HCT116 (cell line): Measurements from ENCODE around the gene FBXL19. TPM values are rescaled to one million over a fixed set of nuclear protein-coding genes. Genes with fewer than 3 reads are reported as not detected.

Experiments used
- ATAC-seq: fragments of 200-7000 bp; cut with Tn5 transposase; 2 replicates; pipeline ENCODE4 v1.9.1; 2020; ENCODE audit warnings: mild to moderate bottlenecking, moderate library complexity
- BruUV-seq: library from RNA; stranded (reverse); fragments of 400-500 nt; replicated peaks from 2 replicates; lab custom pipeline; 2021; lab: Mats Ljungman, UMichigan
- CTCF ChIA-PET: fragments of 300-600 bp; sonication (Branson Sonifier 250); formaldehyde crosslinking; loops from one replicate; lab custom pipeline; 2021; ENCODE audit warnings: antibody characterized with exemption; lab: Charles Lee
- POLR2A ChIA-PET: fragments of 300-600, 350-600 bp; sonication (Branson Sonifier 250); formaldehyde crosslinking; loops from one replicate; lab custom pipeline; 2021; ENCODE audit warnings: antibody characterized with exemption; lab: Charles Lee
- RAD21 ChIA-PET, 2 experiments: fragments of 300-600 bp; sonication (Branson Sonifier 250); formaldehyde crosslinking; loops; one replicate each; lab custom pipeline; 2023; ENCODE audit warnings: low total read pairs in 2 of 2; ENCODE audit not compliant: uncharacterized antibody in 2 of 2, unreplicated experiment in 2 of 2, low non-redundant PET in 1 of 2; lab: Charles Lee
- DNase-seq: peaks from one replicate; pipeline ENCODE4 v3.0.0-alpha.2; 2010; ENCODE audit warnings: low read depth, low spot score
- H2AFZ ChIP-seq: fragments of 200-600 bp; shearing (Covaris generic), sonication (generic); 2 replicates; pipeline ENCODE4 v1.6.1; 2017; ENCODE audit warnings: low read depth, mixed run types, mixed read lengths, antibody characterized with exemption, low read length; ENCODE audit not compliant: poor library complexity, severe bottlenecking
- H3K27ac ChIP-seq: 2 replicates; pipeline ENCODE4 v1.5.1; 2012; ENCODE audit warnings: low read depth, low read length
- H3K27me3 ChIP-seq: fragments of 200-600 bp; sonication (generic); 2 replicates; pipeline ENCODE4 v1.6.1; 2016; ENCODE audit warnings: mixed run types, low read length, mixed read lengths; ENCODE audit not compliant: insufficient read depth
- H3K36me3 ChIP-seq, 2 experiments: fragments of 200-500 bp in 1 of 2; fragments of 200-600 bp in 1 of 2; sonication (Bioruptor generic) in 1 of 2; sonication (generic) in 1 of 2; 2 replicates each; pipeline versions ENCODE4 v1.5.1 to v1.6.1; 2014 to 2016; ENCODE audit warnings: low read length in 2 of 2, inconsistent platforms in 1 of 2, mixed read lengths in 1 of 2, mixed run types in 1 of 2; ENCODE audit not compliant: insufficient read depth in 2 of 2, control insufficient read depth in 1 of 2
- H3K4me1 ChIP-seq, 2 experiments: fragments of 200-600 bp in 1 of 2; sonication (generic) in 1 of 2; 2 replicates each; pipeline versions ENCODE4 v1.5.1 to v1.6.1; 2012 to 2017; ENCODE audit warnings: low read length in 2 of 2, inconsistent platforms in 1 of 2, mild to moderate bottlenecking in 1 of 2, mixed read lengths in 1 of 2, mixed run types in 1 of 2, moderate library complexity in 1 of 2; ENCODE audit not compliant: insufficient read depth in 2 of 2, control insufficient read depth in 1 of 2
- H3K4me2 ChIP-seq: fragments of 200-600 bp; sonication (generic); 2 replicates; pipeline ENCODE4 v1.6.1; 2017; ENCODE audit warnings: mixed run types, low read length, mixed read lengths
- H3K4me3 ChIP-seq, 2 experiments: fragments of 200-600 bp in 1 of 2; sonication (generic) in 1 of 2; replicated peaks in 1 of 2; 2 replicates each; pipeline ENCODE4 v1.5.1; 2011 to 2016; ENCODE audit warnings: low read length in 2 of 2, control low read depth in 1 of 2, low read depth in 1 of 2, mild to moderate bottlenecking in 1 of 2, mixed read lengths in 1 of 2, mixed run types in 1 of 2
- H3K79me2 ChIP-seq: fragments of 200-600 bp; sonication (generic); 2 replicates; pipeline ENCODE4 v1.6.1; 2017; ENCODE audit warnings: mild to moderate bottlenecking, mixed run types, low read length, moderate library complexity, mixed read lengths; ENCODE audit not compliant: insufficient read depth
- H3K9ac ChIP-seq: fragments of 200-600 bp; sonication (generic); 2 replicates; pipeline ENCODE4 v1.6.1; 2016; ENCODE audit warnings: low read length, mixed read lengths
- H3K9me2 ChIP-seq: fragments of 200-600 bp; sonication (generic), shearing (Covaris generic); 2 replicates; pipeline ENCODE4 v1.6.1; 2017; ENCODE audit warnings: mixed run types, mild to moderate bottlenecking, moderate library complexity; ENCODE audit not compliant: insufficient read depth
- H3K9me3 ChIP-seq, 2 experiments: fragments of 200-500 bp in 1 of 2; fragments of 200-600 bp in 1 of 2; sonication (Bioruptor generic) in 1 of 2; sonication (generic) in 1 of 2; 2 replicates each; pipeline ENCODE4 v1.6.1; 2014 to 2017; ENCODE audit warnings: low read length in 2 of 2, mixed read lengths in 2 of 2, inconsistent platforms in 1 of 2, low read depth in 1 of 2, mild to moderate bottlenecking in 1 of 2, mixed run types in 1 of 2, moderate library complexity in 1 of 2; ENCODE audit not compliant: control insufficient read depth in 1 of 2, insufficient read depth in 1 of 2
- H4K20me1 ChIP-seq: fragments of 200-600 bp; sonication (generic), shearing (Covaris generic); 2 replicates; pipeline ENCODE4 v1.6.1; 2017; ENCODE audit warnings: mixed run types, mild to moderate bottlenecking, moderate library complexity; ENCODE audit not compliant: insufficient read depth
- CBX3 ChIP-seq: IDR thresholded peaks from 2 replicates; pipeline ENCODE4 v1.6.1; 2012; ENCODE audit warnings: low read depth
- EGR1 ChIP-seq: IDR thresholded peaks from 2 replicates; pipeline ENCODE4 v1.6.1; 2012; ENCODE audit warnings: low read depth
- ELF1 ChIP-seq: IDR thresholded peaks from 2 replicates; pipeline ENCODE4 v1.6.1; 2012; ENCODE audit warnings: low read depth, borderline replicate concordance
- EZH2 ChIP-seq: fragments of 200-600 bp; sonication (generic); IDR thresholded peaks from 2 replicates; pipeline ENCODE4 v1.6.1; 2017; ENCODE audit warnings: antibody characterized with exemption, mixed run types
- EZH2phosphoT487 ChIP-seq: fragments of 200-600 bp; IDR thresholded peaks from 2 replicates; pipeline ENCODE4 v1.6.1; 2018; ENCODE audit warnings: antibody characterized with exemption, borderline replicate concordance
- JUND ChIP-seq: IDR thresholded peaks from 2 replicates; pipeline ENCODE4 v1.6.1; 2012
- POLR2A ChIP-seq: IDR thresholded peaks from 2 replicates; pipeline ENCODE4 v1.7.0; 2011; ENCODE audit warnings: borderline replicate concordance; ENCODE audit not compliant: insufficient read depth, insufficient read length; ENCODE audit errors: extremely low read depth
- POLR2AphosphoS5 ChIP-seq: IDR thresholded peaks from 2 replicates; pipeline ENCODE4 v1.6.1; 2011; ENCODE audit warnings: mild to moderate bottlenecking, low read depth, low read length, moderate library complexity
- RAD21 ChIP-seq: IDR thresholded peaks from 2 replicates; pipeline ENCODE4 v1.6.1; 2012; ENCODE audit warnings: low read depth, mild to moderate bottlenecking
- SIN3A ChIP-seq: IDR thresholded peaks from 2 replicates; pipeline ENCODE4 v1.6.1; 2012; ENCODE audit warnings: low read depth
- SP1 ChIP-seq: IDR thresholded peaks from 2 replicates; pipeline ENCODE4 v1.6.1; 2012; ENCODE audit warnings: low read depth
- SRF ChIP-seq: IDR thresholded peaks from 2 replicates; pipeline ENCODE4 v1.6.1; 2012; ENCODE audit warnings: low read depth
- TCF7L2 ChIP-seq: IDR thresholded peaks from 2 replicates; pipeline ENCODE4 v1.7.0; 2011; ENCODE audit warnings: borderline replicate concordance, inconsistent platforms; ENCODE audit not compliant: insufficient read depth, insufficient read length; ENCODE audit errors: extremely low read depth
- YY1 ChIP-seq: IDR thresholded peaks from 2 replicates; pipeline ENCODE4 v1.6.1; 2011; ENCODE audit warnings: low read length, low read depth, moderate library complexity, mild to moderate bottlenecking; ENCODE audit not compliant: insufficient replicate concordance; ENCODE audit errors: extremely low read depth
- ZBTB33 ChIP-seq: IDR thresholded peaks from 2 replicates; pipeline ENCODE4 v1.6.1; 2011; ENCODE audit warnings: mild to moderate bottlenecking, low read length, moderate library complexity; ENCODE audit not compliant: insufficient replicate concordance; ENCODE audit errors: extremely low read depth
- ZFX ChIP-seq: fragments of 450-650 bp; IDR thresholded peaks from 2 replicates; pipeline ENCODE4 v1.6.1; 2017
- ZNF274 ChIP-seq: fragments of 200-500 bp; sonication (Bioruptor generic); IDR thresholded peaks from 2 replicates; pipeline ENCODE4 v1.6.1; 2014; ENCODE audit warnings: mild to moderate bottlenecking, low read depth, low read length, inconsistent platforms
- intact Hi-C: fragments of 100-400 bp; cut with micrococcal nuclease; formaldehyde crosslinking; loops from 2 replicates; pipeline ENCODE4 v1.10.0; 2022
- total RNA-seq: library from RNA; stranded (reverse); gene quantifications from one replicate; pipeline ENCODE4 v1.2.1, GENCODE V29; 2021; ENCODE audit not compliant: unreplicated experiment
- TF ChIP-seq, protein P1 (sequence below): IDR thresholded peaks from 2 replicates; pipeline ENCODE4 v1.6.1; 2012
- TF ChIP-seq, protein P2 (sequence below): IDR thresholded peaks from 2 replicates; pipeline ENCODE4 v1.6.1; 2012
- TF ChIP-seq, protein P3 (sequence below): IDR thresholded peaks from 2 replicates; pipeline ENCODE4 v1.6.1; 2012; ENCODE audit warnings: low read depth

FBXL19 gene
- total RNA-seq, 1 experiment from 2014 or later: 45.2 TPM

GRCh38 chr16:30884760-30885159 lies 38.6 kb upstream of the FBXL19 start:
- Histone ChIP-seq H3K4me3 (no peak overlapping the region), H3K36me3 (peaks cover 15 to 17% of the 10 kb centered on the region in 2 experiments; a peak in 3 of 4 replicates), H2AFZ (no peak overlapping the region), H3K27ac (no peak overlapping the region), H3K4me1 (no peaks in the 10 kb centered on the region), H3K27me3 (no peaks in the 10 kb centered on the region), H3K9me2 (no peaks in the 10 kb centered on the region), H3K9me3 (no peaks in the 10 kb centered on the region), H3K4me2 (no peak overlapping the region), H4K20me1 (no peaks in the 10 kb centered on the region), H3K79me2 (no peaks in the 10 kb centered on the region), H3K9ac (no peak overlapping the region)
- TF ChIP-seq TCF7L2 (no peak), CBX3 (no peak), EZH2phosphoT487 (no peak), ZFX (no peak), ZNF274 (no peak), POLR2A (no peak), EZH2 (no peak), SRF (no peak), JUND (no peak), ELF1 (no peak), ZBTB33 (no peak), EGR1 (no peak), YY1 (no peak), SIN3A (no peak), POLR2AphosphoS5 (no peak), RAD21 (no peak), SP1 (no peak)
- TF ChIP-seq, protein P1, sequence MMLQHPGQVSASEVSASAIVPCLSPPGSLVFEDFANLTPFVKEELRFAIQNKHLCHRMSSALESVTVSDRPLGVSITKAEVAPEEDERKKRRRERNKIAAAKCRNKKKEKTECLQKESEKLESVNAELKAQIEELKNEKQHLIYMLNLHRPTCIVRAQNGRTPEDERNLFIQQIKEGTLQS: no peak
- TF ChIP-seq, protein P2, sequence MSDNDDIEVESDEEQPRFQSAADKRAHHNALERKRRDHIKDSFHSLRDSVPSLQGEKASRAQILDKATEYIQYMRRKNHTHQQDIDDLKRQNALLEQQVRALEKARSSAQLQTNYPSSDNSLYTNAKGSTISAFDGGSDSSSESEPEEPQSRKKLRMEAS: no peak
- TF ChIP-seq, protein P3, sequence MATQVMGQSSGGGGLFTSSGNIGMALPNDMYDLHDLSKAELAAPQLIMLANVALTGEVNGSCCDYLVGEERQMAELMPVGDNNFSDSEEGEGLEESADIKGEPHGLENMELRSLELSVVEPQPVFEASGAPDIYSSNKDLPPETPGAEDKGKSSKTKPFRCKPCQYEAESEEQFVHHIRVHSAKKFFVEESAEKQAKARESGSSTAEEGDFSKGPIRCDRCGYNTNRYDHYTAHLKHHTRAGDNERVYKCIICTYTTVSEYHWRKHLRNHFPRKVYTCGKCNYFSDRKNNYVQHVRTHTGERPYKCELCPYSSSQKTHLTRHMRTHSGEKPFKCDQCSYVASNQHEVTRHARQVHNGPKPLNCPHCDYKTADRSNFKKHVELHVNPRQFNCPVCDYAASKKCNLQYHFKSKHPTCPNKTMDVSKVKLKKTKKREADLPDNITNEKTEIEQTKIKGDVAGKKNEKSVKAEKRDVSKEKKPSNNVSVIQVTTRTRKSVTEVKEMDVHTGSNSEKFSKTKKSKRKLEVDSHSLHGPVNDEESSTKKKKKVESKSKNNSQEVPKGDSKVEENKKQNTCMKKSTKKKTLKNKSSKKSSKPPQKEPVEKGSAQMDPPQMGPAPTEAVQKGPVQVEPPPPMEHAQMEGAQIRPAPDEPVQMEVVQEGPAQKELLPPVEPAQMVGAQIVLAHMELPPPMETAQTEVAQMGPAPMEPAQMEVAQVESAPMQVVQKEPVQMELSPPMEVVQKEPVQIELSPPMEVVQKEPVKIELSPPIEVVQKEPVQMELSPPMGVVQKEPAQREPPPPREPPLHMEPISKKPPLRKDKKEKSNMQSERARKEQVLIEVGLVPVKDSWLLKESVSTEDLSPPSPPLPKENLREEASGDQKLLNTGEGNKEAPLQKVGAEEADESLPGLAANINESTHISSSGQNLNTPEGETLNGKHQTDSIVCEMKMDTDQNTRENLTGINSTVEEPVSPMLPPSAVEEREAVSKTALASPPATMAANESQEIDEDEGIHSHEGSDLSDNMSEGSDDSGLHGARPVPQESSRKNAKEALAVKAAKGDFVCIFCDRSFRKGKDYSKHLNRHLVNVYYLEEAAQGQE: no peak
- ChIA-PET RAD21 (no interaction called here), POLR2A (no interaction called here), CTCF (no interaction called here)
- intact Hi-C loops: no loop called here
- no TSS peak for BruUV-seq
- no peak for ATAC-seq
- DNase-seq: no peak
